Glutamatergic neuron (in vitro differentiated cells): Measurements from ENCODE around the gene ZNF775. TPM values are rescaled to one million over a fixed set of nuclear protein-coding genes. Genes with fewer than 3 reads are reported as not detected.

Experiments
- DNase-seq: peaks from one replicate; pipeline ENCODE4 v3.0.0; 2022
- H3K27ac Mint-ChIP-seq: one replicate; pipeline ENCODE4 v1.8.0; 2020; ENCODE audit warnings: mild to moderate bottlenecking, mixed read lengths, inconsistent platforms; ENCODE audit not compliant: unreplicated experiment
- H3K27me3 Mint-ChIP-seq: one replicate; pipeline ENCODE4 v1.8.0; 2020; ENCODE audit warnings: mild to moderate bottlenecking, moderate library complexity, mixed read lengths, inconsistent platforms; ENCODE audit not compliant: unreplicated experiment
- H3K36me3 Mint-ChIP-seq: one replicate; pipeline ENCODE4 v1.8.0; 2020; ENCODE audit warnings: mild to moderate bottlenecking, mixed read lengths, inconsistent platforms; ENCODE audit not compliant: unreplicated experiment
- H3K4me1 Mint-ChIP-seq: one replicate; pipeline ENCODE4 v1.8.0; 2020; ENCODE audit warnings: mild to moderate bottlenecking, low read depth, mixed read lengths, inconsistent platforms; ENCODE audit not compliant: unreplicated experiment
- H3K4me3 Mint-ChIP-seq: one replicate; pipeline ENCODE4 v1.8.0; 2020; ENCODE audit warnings: mild to moderate bottlenecking, mixed read lengths, inconsistent platforms; ENCODE audit not compliant: unreplicated experiment
- H3K9me3 Mint-ChIP-seq: one replicate; pipeline ENCODE4 v1.8.0; 2020; ENCODE audit warnings: mild to moderate bottlenecking, moderate library complexity, mixed read lengths, inconsistent platforms; ENCODE audit not compliant: unreplicated experiment
- total RNA-seq: library from RNA; stranded (reverse); fragmentation: NEBNext Ultra II Directional; extraction: Animal tissue kit (Norgen Biotek cat#: 25700); gene quantifications from one replicate; pipeline ENCODE4 v1.2.1, GENCODE V29; 2021; ENCODE audit not compliant: unreplicated experiment
- TF ChIP-seq, protein P1 (sequence below): fragments of 200-600 bp; sonication (generic); IDR thresholded peaks from one replicate; pipeline ENCODE4 v1.5.0; 2021; ENCODE audit not compliant: partially characterized antibody, unreplicated experiment

The ZNF775 gene
- total RNA-seq, 1 donor from 2014 or later, result 20.5 TPM

GRCh38 chr7:150397346-150398107 is 18.4 kb downstream of the ZNF775 start:
- H3K9me3 Mint-ChIP-seq, result peaks cover 8% of the 10 kb centered on the region
- H3K27me3 Mint-ChIP-seq, result peaks cover 6% of the 10 kb centered on the region
- no peaks in the 10 kb centered on the region for H3K36me3 Mint-ChIP-seq
- H3K27ac Mint-ChIP-seq, result no peak overlapping the region
- DNase-seq, result no peak
- peaks cover 38% of the 10 kb centered on the region for H3K4me1 Mint-ChIP-seq
- TF ChIP-seq, protein P1, sequence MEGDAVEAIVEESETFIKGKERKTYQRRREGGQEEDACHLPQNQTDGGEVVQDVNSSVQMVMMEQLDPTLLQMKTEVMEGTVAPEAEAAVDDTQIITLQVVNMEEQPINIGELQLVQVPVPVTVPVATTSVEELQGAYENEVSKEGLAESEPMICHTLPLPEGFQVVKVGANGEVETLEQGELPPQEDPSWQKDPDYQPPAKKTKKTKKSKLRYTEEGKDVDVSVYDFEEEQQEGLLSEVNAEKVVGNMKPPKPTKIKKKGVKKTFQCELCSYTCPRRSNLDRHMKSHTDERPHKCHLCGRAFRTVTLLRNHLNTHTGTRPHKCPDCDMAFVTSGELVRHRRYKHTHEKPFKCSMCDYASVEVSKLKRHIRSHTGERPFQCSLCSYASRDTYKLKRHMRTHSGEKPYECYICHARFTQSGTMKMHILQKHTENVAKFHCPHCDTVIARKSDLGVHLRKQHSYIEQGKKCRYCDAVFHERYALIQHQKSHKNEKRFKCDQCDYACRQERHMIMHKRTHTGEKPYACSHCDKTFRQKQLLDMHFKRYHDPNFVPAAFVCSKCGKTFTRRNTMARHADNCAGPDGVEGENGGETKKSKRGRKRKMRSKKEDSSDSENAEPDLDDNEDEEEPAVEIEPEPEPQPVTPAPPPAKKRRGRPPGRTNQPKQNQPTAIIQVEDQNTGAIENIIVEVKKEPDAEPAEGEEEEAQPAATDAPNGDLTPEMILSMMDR, result no peak
- no peak overlapping the region for H3K4me3 Mint-ChIP-seq

- H3K4me3 Mint-ChIP-seq, result no peak overlapping the region
- H3K27ac Mint-ChIP-seq, result no peak overlapping the region
- H3K9me3 Mint-ChIP-seq, result peaks cover 9% of the 10 kb centered on the region
- peaks cover 7% of the 10 kb centered on the region for H3K27me3 Mint-ChIP-seq
- TF ChIP-seq, protein P1, result no peak
- H3K4me1 Mint-ChIP-seq, result peaks cover 44% of the 10 kb centered on the region
- no peak for DNase-seq
- H3K36me3 Mint-ChIP-seq, result no peaks in the 10 kb centered on the region
Observed at GRCh38 chr7:150398108-150398964, 19.2 kb downstream of the ZNF775 start.

DNA sequence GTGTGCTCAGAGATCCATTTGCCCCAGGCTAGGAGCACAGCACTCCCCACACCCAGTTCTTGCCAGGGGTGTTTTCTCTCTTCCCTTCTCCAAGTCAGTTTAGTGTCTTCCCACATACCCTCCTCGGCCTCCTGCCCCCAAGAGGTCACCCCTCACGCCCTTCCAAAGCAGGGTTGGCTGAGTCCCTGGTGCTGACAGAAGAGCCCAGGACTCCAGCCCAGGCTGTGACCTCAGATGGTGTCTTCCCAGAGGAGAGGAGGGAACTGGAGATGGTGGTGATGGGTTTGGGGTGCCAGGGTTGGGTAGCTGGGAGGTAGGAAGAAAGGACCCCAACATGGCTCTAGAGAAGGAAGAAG is 19.8 kb downstream of the ZNF775 start:
- H3K9me3 Mint-ChIP-seq, result peaks cover 9% of the 10 kb centered on the region
- H3K4me1 Mint-ChIP-seq, result peaks cover 49% of the 10 kb centered on the region
- TF ChIP-seq, protein P1, result no peak
- H3K4me3 Mint-ChIP-seq, result peak overlapping the region; percentile 44
- peak overlapping the region; percentile 39 for H3K27ac Mint-ChIP-seq
- H3K27me3 Mint-ChIP-seq, result peaks cover 8% of the 10 kb centered on the region
- H3K36me3 Mint-ChIP-seq, result no peaks in the 10 kb centered on the region
- DNase-seq, result no peak

DNA sequence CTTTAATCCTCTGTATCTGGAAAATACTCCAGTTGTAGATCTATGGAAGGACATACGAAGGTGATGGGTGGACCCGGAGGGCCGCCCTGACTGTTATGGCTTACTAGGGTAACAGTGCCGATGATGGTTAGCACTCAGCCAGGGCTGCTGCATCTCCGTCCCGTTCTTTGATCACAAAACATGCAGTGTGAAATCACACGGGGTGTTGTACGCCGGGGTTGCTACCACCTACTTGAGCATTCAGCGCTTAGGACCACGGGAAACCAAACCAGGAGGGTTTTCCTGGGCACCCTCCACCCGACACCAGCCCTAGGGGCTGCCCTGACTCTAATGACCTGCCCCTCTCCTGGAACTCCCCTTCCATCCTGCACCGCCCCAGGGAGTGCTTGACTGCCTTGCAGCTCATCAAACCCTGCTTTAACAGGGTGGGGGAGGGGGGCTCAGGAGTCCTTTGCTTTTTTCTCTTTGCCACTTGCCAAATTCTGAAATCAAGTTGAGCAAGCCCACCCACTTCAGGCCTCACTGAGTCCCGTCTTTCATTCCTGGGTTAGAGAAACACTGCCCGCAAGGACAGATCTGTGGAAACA is 20.4 kb downstream of the ZNF775 start:
- no peak for DNase-seq
- Mint-ChIP-seq H3K27me3 (peaks cover 8% of the 10 kb centered on the region), H3K4me3 (no peak overlapping the region), H3K9me3 (peaks cover 10% of the 10 kb centered on the region), H3K36me3 (no peaks in the 10 kb centered on the region), H3K4me1 (peaks cover 55% of the 10 kb centered on the region), H3K27ac (peak overlapping the region; percentile 19)
- TF ChIP-seq, protein P1, result no peak
